GM18858 (cell line): ENCODE measurements around the gene NEK4.
"Not testable (repeated sequence)": the region's sequence is repeated elsewhere in the genome, so short reads cannot be mapped to it uniquely, and the experiment has no call there.

Experiments used
- ATAC-seq: cut with Tn5 transposase; IDR thresholded peaks from one replicate; pipeline ENCODE4 v1.9.1; 2021; ENCODE audit not compliant: unreplicated experiment

NEK4 gene

GRCh38 chr3:52678265-52679198 is 92.2 kb downstream of the NEK4 start:
- no peak for ATAC-seq

DNA sequence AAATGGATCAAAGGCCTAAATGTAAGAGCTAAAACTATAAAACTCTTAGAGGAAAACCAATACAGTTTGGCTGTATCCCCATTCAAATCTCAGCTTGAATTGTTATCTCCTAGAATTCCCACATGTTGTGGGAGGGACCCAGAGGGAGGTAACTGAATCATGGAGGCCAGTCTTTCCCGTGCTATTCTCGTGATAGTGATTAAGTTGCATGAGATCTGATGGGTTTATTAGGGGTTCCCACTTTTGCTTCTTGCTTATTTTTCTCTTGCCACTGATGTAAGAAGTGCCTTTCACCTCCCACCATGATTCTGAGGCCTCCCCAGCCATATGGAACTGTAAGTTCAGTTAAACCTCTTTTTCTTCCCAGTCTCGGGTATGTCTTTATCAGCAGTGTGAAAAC is 94.5 kb downstream of the NEK4 start:
- ATAC-seq, result not testable (repeated sequence)

- ATAC-seq, result no peak
These were observed 99.1 kb downstream of the NEK4 start for GRCh38 chr3:52671676-52672075.

DNA sequence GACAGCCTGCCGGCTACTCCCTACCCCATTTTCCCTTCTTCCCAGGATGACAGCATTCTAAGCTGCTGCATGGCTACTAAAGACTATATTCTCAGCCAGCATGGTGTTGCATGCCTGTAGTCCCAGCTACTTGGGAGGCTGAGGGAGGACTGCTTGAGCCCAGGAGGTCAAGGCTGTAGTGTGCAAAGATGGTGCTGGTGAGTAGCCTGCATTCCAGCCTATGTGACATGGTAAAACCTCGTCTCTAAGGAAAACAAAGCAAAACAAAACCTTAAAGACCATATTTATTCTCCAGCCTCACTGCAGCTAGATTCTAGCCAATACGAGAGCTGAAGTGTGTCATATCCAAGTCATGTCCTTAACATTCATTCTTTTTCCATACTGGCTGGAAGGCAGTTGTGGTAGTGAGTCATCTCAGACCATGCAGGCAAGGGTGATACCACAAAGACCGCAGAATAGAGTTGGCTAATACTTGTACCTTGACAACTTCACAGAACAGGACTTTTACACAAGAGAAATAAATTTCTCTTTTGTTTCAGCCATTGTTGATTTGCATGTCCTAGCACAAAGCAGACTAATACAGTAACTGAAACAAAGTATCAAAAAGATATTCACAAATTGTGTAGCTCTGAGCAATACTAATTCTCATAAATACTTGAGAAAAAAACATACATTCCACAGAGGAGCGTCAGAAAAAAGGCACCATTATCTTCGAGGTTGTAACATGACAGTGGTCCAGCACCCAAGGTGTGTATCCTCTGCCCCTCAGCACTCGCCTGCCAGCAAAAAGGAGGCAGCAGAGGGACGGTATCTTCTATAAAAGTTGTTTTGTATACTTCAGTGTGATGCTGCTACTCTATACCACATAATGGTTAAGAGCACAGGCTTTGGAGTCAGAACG is 99.9 kb downstream of the NEK4 start:
- ATAC-seq, result no peak

GRCh38 chr3:52663098-52663497 is 107.6 kb downstream of the NEK4 start:
- no peak for ATAC-seq

DNA sequence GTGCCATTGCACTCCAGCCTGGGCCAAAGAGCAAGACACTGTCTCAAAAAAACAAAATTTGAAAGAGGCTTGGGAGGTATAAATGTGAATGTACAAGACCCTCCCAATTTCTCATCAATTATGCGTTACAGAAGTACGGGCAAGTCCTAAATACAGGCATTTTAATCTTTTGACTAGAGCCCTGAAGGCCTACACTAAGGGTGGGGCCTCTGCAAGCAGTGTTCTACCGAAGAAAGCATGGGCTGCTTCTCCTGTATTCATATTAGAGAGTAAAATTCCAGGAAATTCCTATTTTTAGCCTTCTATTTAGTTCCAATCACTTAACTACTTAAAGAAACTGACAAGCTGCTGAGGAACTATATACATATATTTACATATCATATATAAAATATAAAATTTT is 110.7 kb downstream of the NEK4 start:
- no peak for ATAC-seq
